ENCODE data around the gene SLC25A52.
"Not testable (repeated sequence)": the region's sequence is repeated elsewhere in the genome, so short reads cannot be mapped to it uniquely, and the experiment has no call there.

SLC25A52 gene

DNA sequence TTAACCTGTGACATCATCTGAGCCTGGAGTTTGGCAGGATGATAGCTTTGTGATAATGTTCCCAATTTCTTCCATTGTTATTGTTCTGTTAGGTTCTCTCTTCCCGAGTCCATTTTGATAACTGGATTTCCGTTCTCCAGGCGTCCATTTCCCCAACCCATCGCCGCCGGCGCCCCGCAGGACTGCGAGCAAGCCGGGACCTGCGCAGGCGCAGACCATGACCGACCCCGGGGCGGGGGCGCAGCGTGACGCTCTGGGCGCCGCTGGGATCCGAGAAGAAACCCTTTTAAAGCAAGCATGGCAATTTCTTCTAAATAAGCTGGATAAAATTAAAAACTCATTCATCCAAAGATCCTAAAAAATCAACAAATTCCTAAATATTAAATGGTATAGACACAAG lies at the start of gene SLC25A52:
Gene SLC25A52, minus strand, starts transcription at position 186 of the 400 bp plus-strand sequence. CDS start 219 bp downstream, outside the sequence.
- no peak for DNase-seq

DNA sequence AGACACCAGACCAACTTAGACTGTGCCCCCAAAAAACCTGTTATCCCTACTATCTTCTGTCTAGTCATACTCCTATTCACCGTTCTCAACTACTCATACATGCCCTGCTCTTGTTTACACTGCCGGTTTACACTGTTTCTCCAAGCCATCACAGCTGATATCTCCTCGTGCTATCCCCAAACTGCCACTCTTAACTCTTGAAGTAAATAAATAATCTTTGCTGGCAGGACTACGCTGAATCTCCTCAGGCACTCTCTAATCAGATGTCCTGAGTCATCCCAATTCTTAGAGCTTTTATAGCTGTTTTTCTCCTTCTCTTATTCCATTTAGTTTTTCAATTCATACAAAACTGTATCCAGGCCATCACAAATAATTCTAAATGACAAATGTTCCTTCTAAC lies 48.4 kb upstream of the SLC25A52 start:
- DNase-seq: not testable (repeated sequence)

- DNase-seq: no peak
These were observed 40.4 kb upstream of the SLC25A52 start for GRCh38 chr18:31801078-31801477.

DNA sequence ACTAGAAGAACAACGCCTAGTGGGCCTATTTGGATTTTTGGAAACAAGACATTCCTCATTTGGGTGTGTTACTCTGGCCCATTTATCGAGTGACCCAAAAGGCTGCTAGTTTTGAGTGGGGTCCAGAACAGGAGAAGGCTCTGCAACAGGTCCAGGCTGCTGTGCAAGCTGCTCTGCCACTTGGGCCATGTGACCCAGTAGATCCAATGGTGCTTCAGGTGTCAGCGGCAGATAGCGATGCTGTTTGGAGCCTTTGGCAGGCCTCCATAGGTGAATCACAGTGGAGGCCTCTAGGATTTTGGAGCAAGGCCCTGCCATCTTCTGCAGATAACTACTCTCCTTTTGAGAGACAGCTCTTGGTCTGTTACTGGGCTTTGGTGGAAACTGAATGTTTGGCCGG lies 38.6 kb upstream of the SLC25A52 start:
- DNase-seq: not testable (repeated sequence)

- DNase-seq: no peak
These were observed 37.7 kb upstream of the SLC25A52 start for GRCh38 chr18:31798399-31798798.

- DNase-seq: no peak
These were observed 35.1 kb upstream of the SLC25A52 start for GRCh38 chr18:31795747-31796146.

DNA sequence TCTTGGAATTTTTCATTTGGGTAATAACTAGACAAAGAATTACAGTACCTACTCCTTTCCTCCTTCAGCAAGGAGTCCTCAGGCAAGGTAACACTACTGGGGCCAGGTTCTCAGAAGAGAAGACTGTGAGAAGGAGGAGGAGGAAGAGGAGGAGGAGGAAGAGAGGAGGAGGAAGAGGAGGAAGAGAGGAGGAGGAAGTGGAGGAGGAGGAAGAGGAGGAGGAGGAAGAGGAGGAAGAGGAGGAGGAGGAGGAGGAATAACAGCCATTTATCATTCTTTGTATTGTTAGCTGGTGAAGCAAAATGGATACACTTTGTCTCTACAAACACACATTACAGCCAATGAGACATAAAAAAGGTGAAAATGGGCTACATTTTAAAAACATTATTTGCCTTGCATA lies 32.9 kb upstream of the SLC25A52 start:
- DNase-seq: no peak

GRCh38 chr18:31792580-31792911 lies 31.9 kb upstream of the SLC25A52 start:
- no peak for DNase-seq

DNA sequence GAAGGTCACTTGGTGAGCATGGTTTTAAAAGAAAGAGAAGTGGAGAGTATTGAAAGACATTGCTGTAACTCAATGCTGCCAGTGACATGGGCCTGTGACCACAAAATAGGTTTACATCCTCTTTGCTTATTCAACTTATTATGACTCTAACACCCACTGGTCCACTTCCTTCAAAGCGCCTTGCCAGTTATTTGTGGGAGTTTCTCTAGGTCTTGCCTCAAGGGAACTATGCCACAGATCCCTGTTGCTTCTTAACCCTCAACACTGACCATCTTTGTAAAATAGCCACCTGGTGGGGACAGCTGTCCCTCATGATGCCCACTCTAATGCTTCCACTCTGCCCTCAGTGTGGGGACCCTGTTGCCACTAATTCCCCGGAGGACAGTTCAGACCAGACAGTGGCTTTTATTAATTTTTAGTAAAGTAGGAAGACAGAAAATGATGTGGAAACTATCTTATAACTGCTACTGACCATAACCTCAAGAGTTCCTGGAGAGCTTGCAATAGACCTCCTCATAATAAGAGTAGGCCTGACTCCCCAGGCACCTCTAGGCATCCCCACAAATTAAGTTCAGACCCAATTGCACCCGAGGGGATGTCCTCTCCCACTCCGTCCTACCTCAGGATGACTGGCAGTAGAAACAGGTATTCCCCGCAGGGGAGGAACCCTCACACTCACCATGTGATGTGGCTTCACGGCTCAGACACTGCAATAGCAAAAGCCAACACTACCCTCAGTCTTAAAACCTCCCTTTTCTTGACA lies 31.3 kb upstream of the SLC25A52 start:
- DNase-seq: no peak

- no peak for DNase-seq
These were observed 28.7 kb upstream of the SLC25A52 start for GRCh38 chr18:31789409-31789808.

- no peak for DNase-seq
These were observed 22.4 kb upstream of the SLC25A52 start for GRCh38 chr18:31783059-31783458.

DNA sequence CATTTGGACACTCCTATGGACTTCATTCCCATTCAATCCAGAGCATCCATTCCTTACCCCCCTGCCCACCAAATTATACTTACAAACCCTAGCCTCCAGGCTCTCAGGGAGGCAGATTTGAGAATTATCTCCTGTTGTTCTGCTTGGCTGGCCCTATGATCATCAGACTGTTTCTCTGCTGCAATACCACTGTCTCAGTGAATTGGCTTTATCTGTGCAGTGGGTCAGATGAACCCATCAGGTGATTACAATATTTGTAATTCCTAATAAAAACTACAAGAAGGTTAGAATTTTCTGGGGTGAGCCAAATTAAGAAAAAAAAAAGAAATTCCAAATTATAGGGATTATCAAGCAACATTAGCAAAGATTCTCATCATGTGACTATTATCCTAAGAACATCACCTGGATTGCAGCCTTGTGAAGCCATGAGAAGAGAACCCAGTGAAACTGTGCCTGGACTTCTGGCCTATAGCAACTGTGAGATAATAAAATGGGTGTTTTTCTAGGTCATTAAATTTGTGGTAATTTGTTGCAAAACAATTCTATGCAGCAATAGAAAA lies 17.8 kb upstream of the SLC25A52 start:
- no peak for DNase-seq

DNA sequence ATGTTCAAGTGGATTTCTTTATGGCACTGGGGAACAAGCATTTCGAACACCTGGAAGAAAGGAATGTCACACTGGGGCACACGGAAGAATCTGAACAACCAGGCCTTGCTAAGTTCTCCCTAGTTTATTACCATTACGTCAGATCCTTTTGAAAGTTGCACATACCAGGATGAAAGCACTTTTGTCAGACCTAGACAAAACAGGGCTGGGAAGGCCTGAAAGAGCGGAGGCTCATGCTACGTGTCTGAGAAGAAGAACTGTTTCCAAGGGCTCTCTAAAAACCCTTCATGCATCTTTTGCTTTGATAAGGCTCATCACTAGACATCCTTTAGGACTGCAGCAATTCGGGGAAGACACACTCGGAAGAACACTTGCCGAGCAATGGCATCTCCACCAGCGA lies 15.4 kb upstream of the SLC25A52 start:
- no peak for DNase-seq

- no peak for DNase-seq
These were observed 14.3 kb upstream of the SLC25A52 start for GRCh38 chr18:31774962-31775361.

GRCh38 chr18:31774477-31774785 lies 13.8 kb upstream of the SLC25A52 start:
- DNase-seq: no peak

GRCh38 chr18:31773774-31774476 lies 13.2 kb upstream of the SLC25A52 start:
- no peak for DNase-seq

DNA sequence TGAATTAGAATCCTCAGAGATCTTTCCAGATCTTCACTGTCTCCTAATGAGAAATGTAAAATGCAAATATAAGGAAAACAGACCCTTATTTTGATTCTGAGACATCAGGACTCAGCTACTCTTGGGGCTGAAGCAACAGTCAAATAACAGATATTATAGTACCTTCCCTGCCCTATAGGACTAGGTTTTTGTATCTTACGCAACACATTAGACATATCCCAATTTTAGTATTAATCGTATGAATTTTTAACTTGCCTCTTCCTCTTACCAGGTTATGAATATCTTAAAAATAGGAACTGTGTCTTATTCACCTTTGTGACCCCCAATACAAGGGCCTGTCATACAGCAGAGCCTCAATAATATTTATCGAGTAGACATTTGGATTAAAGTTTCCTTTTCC lies 12.0 kb upstream of the SLC25A52 start:
- no peak for DNase-seq

GRCh38 chr18:31750273-31750672 lies 10.4 kb downstream of the SLC25A52 start:
- no peak for DNase-seq

- DNase-seq: no peak
These were observed 14.3 kb downstream of the SLC25A52 start for GRCh38 chr18:31746396-31746795.

GRCh38 chr18:31744321-31745067 lies 16.2 kb downstream of the SLC25A52 start:
- no peak for DNase-seq

GRCh38 chr18:31743600-31743999 lies 17.1 kb downstream of the SLC25A52 start:
- DNase-seq: not testable (repeated sequence)

GRCh38 chr18:31741097-31741735 lies 19.5 kb downstream of the SLC25A52 start:
- DNase-seq: peak in 12 of 58 donors; percentile 2 to 52 (median 10)

All from anterior cingulate cortex (tissue), 58 donors.